AG09319 (cell line): ENCODE results near the gene CAGE1.

Experiments
- DNase-seq: peaks from one replicate; pipeline ENCODE4 v3.0.0-alpha.2; 2010; ENCODE audit warnings: low read depth; ENCODE audit errors: extremely low read depth
- CTCF ChIP-seq: IDR thresholded peaks from 2 replicates; pipeline ENCODE4 v1.5.1; 2011; ENCODE audit warnings: low read depth, mild to moderate bottlenecking, inconsistent platforms, low read length, moderate library complexity

CAGE1 gene

GRCh38 chr6:7431313-7431673 lies 41.8 kb upstream of the CAGE1 start:
- TF ChIP-seq CTCF = no peak
- no peak for DNase-seq

GRCh38 chr6:7426447-7427169 lies 37.1 kb upstream of the CAGE1 start:
- no peak for TF ChIP-seq CTCF
- no peak for DNase-seq

- TF ChIP-seq CTCF = no peak
- no peak for DNase-seq
Measured at GRCh38 chr6:7425808-7426190, 36.3 kb upstream of the CAGE1 start.

GRCh38 chr6:7424967-7425807 lies 35.6 kb upstream of the CAGE1 start:
- peak; percentile 51 for TF ChIP-seq CTCF
- DNase-seq = no peak

GRCh38 chr6:7424058-7424457 lies 34.5 kb upstream of the CAGE1 start:
- no peak for DNase-seq
- no peak for TF ChIP-seq CTCF

GRCh38 chr6:7421066-7421465 lies 31.5 kb upstream of the CAGE1 start:
- TF ChIP-seq CTCF = no peak
- no peak for DNase-seq

GRCh38 chr6:7419065-7419464 lies 29.5 kb upstream of the CAGE1 start:
- DNase-seq = no peak

More at GRCh38 chr6:7419065-7419464, 29.5 kb upstream of the CAGE1 start:
- no peak for TF ChIP-seq CTCF
